Right forelimb (tissue), 1 donor: ENCODE data around the gene SULT1C2.
"Not testable (repeated sequence)": the region's sequence is repeated elsewhere in the genome, so short reads cannot be mapped to it uniquely, and the experiment has no call there.

Source experiments
- DNase-seq: peaks from one replicate; pipeline ENCODE4 v3.0.0-alpha.2; 2018

The SULT1C2 gene

DNA sequence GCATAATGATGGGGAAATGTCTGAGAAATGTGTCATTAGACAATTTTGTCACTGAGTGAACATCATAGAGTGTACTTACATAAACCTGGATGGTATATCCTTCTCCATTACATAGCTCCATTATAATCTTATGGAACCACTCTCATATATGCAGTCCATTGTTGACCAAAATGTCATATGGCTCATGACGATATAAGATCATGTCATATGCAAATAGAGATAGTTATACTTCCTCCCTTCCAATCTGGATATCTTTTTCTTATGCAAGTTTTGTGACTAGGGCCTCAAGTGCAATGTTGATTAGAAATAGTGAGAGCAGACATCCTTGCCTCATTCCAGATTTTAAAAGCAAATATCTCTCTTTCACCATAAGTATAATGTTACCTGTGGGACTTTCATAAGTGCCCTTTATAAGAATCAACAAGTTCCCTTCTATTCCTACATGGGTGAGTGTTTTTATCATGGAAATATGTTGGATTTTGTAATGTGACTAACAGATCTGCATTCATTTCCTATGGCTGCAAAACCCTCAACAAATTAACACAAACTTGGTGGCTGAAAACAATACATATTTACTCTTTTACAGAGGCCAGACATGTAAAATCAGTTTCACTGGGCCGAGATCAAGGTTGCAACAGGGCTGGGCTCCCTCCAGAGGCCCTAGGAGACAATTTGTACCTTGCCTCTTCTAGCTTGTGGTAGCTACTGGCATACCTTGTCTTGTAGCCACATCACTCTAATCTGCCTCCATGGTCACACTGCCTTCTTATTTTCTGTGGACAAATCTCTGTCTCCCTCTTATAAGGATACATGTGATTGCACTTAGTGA is 67.4 kb downstream of the SULT1C2 start:
- DNase-seq = no peak

DNA sequence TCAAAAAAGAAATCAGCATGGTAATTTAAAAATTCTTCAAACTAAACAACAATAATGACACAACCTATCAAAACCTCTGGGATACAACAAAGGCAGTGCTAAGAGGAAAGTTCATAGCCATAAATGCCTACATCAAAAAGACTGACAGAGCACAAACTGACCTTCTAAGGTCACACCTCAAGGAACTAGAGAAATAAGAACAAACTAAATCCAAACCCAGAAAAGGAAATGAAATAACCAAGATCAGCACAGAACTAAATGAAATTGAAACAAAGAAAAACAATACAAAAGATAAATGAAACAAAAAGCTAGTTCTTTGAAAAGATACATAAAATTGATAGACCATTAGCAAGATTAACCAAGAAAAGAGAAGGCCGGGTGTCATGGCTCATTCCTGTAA is 70.6 kb downstream of the SULT1C2 start:
- DNase-seq = not testable (repeated sequence)
